Measurements from ENCODE around the gene KPNA5. TPM values are rescaled to one million over a fixed set of nuclear protein-coding genes. Genes with fewer than 3 reads are reported as not detected.

KPNA5 gene
- total and polyA plus RNA-seq, 9 of the 15 experiments (the other 6 are each of a cell fraction or from before 2014, with no cell fraction given), result 3.2 to 10.3 (median 6.5) TPM

DNA sequence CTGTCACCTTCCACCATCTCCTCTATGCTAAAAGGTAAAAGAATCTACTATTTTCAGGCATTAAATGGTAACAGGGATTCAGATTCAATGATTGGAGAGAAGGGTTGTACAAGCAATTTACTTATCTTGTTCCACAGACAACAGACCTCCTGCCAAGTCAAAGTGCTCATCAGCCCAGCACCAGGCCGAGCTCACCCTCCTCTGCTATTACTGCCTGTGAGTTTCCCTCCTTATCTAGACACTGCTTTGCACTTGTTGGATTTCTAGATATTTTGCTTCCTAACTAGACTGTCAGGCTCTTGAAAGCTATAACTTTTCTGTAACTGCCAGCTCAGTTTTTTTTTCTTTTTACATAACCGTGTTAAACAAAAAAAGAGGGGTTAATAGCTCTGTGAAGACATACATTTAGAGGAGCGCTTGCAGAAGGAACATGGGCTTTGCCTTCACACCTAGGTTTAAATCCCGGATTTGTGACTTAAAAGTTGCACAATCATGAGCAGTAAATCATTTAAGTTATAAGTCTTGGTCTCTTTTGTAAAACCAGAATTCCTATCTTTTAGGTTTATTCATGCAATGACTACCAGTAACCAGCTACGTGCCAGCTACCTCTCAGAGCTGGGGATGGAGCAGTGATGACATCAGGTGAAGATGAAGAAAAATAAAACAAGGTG lies 85.6 kb downstream of the KPNA5 start (continued):
- TF ChIP-seq MLLT1 (IDR thresholded peaks at IDR 0.05) (peak in 1 of 2 experiments; percentile 93; a peak in 2 of 4 replicates), SMARCA4 (IDR thresholded peaks at IDR 0.05) (peak; percentile 35; the same call in 1 of the 2 replicates), RHOXF2B (CRISPR knock-in tag; conservative IDR thresholded peaks at IDR 0.05) (no peak), TAL1 (IDR thresholded peaks at IDR 0.05) (peak; percentile 66; the same call in 1 of the 2 replicates), NCOR1 (IDR thresholded peaks at IDR 0.05) (peak; percentile 75), ZBTB17 (CRISPR knock-in tag; IDR thresholded peaks at IDR 0.05) (peak; percentile 97), HNRNPK (IDR thresholded peaks at IDR 0.05; ENCODE audit: low read depth, low read length, poor library complexity, severe bottlenecking) (no peak), CEBPG (CRISPR knock-in tag; IDR thresholded peaks at IDR 0.05) (no peak), CEBPG (tag; conservative IDR thresholded peaks at IDR 0.05 in 1 of 2, IDR thresholded peaks at IDR 0.05 in 1 of 2) (0 out of 4 replicates have a peak, but pooled peaks of 1 of the 2 experiments have one; percentile 16), CCAR2 (IDR thresholded peaks at IDR 0.05; ENCODE audit: low read depth, low read length) (no peak), POLR2AphosphoS5 (IDR thresholded peaks at IDR 0.05; ENCODE audit: control insufficient read depth, insufficient read depth, low read depth, low read length) (peak; percentile 66; the same call in 1 of the 2 replicates), HMBOX1 (IDR thresholded peaks at IDR 0.05) (peak; percentile 45; the same call in 1 of the 2 replicates), THAP7 (CRISPR knock-in tag; IDR thresholded peaks at IDR 0.05) (no peak), KDM1A (IDR thresholded peaks at IDR 0.05) (peak; percentile 65 to 74), TCFL5 (CRISPR knock-in tag; conservative IDR thresholded peaks at IDR 0.05) (no peak), FOXM1 (IDR thresholded peaks at IDR 0.05; ENCODE audit: low read depth) (peak; percentile 39; the same call in 1 of the 2 replicates), FOXM1 (CRISPR knock-in tag; IDR thresholded peaks at IDR 0.05; ENCODE audit: low read depth) (no peak), MEIS2 (IDR thresholded peaks at IDR 0.05; ENCODE audit: partially characterized antibody) (peak; percentile 33), PKNOX1 (IDR thresholded peaks at IDR 0.05) (peak; percentile 38), CBFA2T2 (conservative IDR thresholded peaks at IDR 0.05) (peak; percentile 82), KAT7 (CRISPR knock-in tag; IDR thresholded peaks at IDR 0.05; ENCODE audit: borderline replicate concordance) (no peak), CTBP1 (IDR thresholded peaks at IDR 0.05; ENCODE audit: borderline replicate concordance) (no peak), OTX1 (CRISPR knock-in tag; IDR thresholded peaks at IDR 0.05) (no peak), ZNF695 (CRISPR knock-in tag; IDR thresholded peaks at IDR 0.05) (no peak), ZNF232 (CRISPR knock-in tag; IDR thresholded peaks at IDR 0.05) (no peak), CBFA2T3 (IDR thresholded peaks at IDR 0.05) (peak; percentile 90)
